ENCODE data around the gene PLCH1. TPM values are rescaled to one million over a fixed set of nuclear protein-coding genes. Genes with fewer than 3 reads are reported as not detected.

Gene PLCH1
- total and polyA plus RNA-seq, 7 donors = 0.03 to 1.1 (median 0.06) TPM; not detected in 2

DNA sequence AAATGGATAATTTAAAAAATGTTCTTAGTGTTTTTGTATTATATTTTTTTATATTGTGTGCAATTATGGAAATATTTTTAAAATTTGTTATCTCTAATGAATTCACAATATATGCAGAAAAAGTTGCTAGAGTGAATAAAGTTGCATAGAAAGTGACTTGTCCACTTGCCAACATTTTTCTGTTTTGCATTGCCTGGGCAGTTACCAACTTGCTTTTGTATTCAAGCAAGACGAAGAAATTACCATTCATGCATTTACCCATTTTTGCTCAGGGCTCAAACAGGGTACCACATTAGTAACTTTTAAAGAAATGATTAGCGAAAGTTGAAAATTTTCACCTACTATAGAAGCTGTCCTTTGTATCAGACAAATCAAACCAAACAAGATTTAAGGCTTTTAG, 298.5 kb downstream of the PLCH1 start:
- TF ChIP-seq, protein P1, sequence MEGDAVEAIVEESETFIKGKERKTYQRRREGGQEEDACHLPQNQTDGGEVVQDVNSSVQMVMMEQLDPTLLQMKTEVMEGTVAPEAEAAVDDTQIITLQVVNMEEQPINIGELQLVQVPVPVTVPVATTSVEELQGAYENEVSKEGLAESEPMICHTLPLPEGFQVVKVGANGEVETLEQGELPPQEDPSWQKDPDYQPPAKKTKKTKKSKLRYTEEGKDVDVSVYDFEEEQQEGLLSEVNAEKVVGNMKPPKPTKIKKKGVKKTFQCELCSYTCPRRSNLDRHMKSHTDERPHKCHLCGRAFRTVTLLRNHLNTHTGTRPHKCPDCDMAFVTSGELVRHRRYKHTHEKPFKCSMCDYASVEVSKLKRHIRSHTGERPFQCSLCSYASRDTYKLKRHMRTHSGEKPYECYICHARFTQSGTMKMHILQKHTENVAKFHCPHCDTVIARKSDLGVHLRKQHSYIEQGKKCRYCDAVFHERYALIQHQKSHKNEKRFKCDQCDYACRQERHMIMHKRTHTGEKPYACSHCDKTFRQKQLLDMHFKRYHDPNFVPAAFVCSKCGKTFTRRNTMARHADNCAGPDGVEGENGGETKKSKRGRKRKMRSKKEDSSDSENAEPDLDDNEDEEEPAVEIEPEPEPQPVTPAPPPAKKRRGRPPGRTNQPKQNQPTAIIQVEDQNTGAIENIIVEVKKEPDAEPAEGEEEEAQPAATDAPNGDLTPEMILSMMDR (IDR thresholded peaks at IDR 0.05) = no peak
- Histone ChIP-seq H3K4me1 (no peaks in the 10 kb centered on the region), H3K4me3 (no peak overlapping the region), H3K27ac (no peak overlapping the region), H3K9me3 (no peaks in the 10 kb centered on the region), H3K36me3 (ENCODE audit: insufficient read depth in 1 of 2, low read depth in 1 of 2) (no peaks in the 10 kb centered on the region), H3K27me3 (ENCODE audit: insufficient read depth in 3 of 3, low read length in 2 of 3) (no peaks in the 10 kb centered on the region)
- intact Hi-C loops (cut with DNase I) = no loop called here
- no peak for ATAC-seq
- DNase-seq = no peak
- 82 to 89% (median 84%) methylated on average over 2 of the region's 2 CpGs for WGBS, 3 donors

GRCh38 chr3:155444771-155445170, 300.1 kb downstream of the PLCH1 start:
- DNase-seq (no peak), ATAC-seq (no peak)
- H3K27me3 ChIP-seq (ENCODE audit: insufficient read depth in 3 of 3, low read length in 2 of 3) = no peaks in the 10 kb centered on the region
- H3K9me3 ChIP-seq = no peaks in the 10 kb centered on the region
- WGBS, 3 donors = 92 to 97% (median 94%) methylated on average over 4 of the region's 4 CpGs
- H3K4me1 ChIP-seq = no peaks in the 10 kb centered on the region
- H3K27ac ChIP-seq = no peak overlapping the region
- intact Hi-C loops (cut with DNase I) = no loop called here
- TF ChIP-seq, protein P1 (IDR thresholded peaks at IDR 0.05) = no peak
- H3K36me3 ChIP-seq (ENCODE audit: insufficient read depth in 1 of 2, low read depth in 1 of 2) = no peaks in the 10 kb centered on the region
- no peak overlapping the region for H3K4me3 ChIP-seq

GRCh38 chr3:155443815-155444214, 301.1 kb downstream of the PLCH1 start:
- no peaks in the 10 kb centered on the region for H3K4me1 ChIP-seq
- ATAC-seq (no peak), DNase-seq (no peak)
- TF ChIP-seq, protein P1 (IDR thresholded peaks at IDR 0.05) = no peak
- intact Hi-C loops (cut with DNase I) = no loop called here
- no peaks in the 10 kb centered on the region for H3K27me3 ChIP-seq (ENCODE audit: insufficient read depth in 3 of 3, low read length in 2 of 3)
- H3K4me3 ChIP-seq = no peak overlapping the region
- WGBS, 3 donors = 74 to 91% (median 82%) methylated on average over 1 of the region's 1 CpG
- no peak overlapping the region for H3K27ac ChIP-seq
- no peaks in the 10 kb centered on the region for H3K36me3 ChIP-seq (ENCODE audit: insufficient read depth in 1 of 2, low read depth in 1 of 2)
- no peaks in the 10 kb centered on the region for H3K9me3 ChIP-seq

- TF ChIP-seq, protein P1 (IDR thresholded peaks at IDR 0.05) = no peak
- Histone ChIP-seq H3K9me3 (no peaks in the 10 kb centered on the region), H3K4me1 (no peaks in the 10 kb centered on the region), H3K4me3 (no peak overlapping the region), H3K27me3 (ENCODE audit: insufficient read depth in 3 of 3, low read length in 2 of 3) (no peaks in the 10 kb centered on the region), H3K36me3 (ENCODE audit: insufficient read depth in 1 of 2, low read depth in 1 of 2) (no peaks in the 10 kb centered on the region), H3K27ac (no peak overlapping the region)
- 64 to 69% (median 65%) methylated on average over 5 of the region's 5 CpGs for WGBS, 3 donors
- no peak for ATAC-seq
- DNase-seq = no peak
- intact Hi-C loops (cut with DNase I) = no loop called here
Measured at GRCh38 chr3:155442072-155442471, 302.8 kb downstream of the PLCH1 start.

- H3K9me3 ChIP-seq = no peaks in the 10 kb centered on the region
- TF ChIP-seq, protein P1 (IDR thresholded peaks at IDR 0.05) = no peak
- no peak overlapping the region for H3K4me3 ChIP-seq
- intact Hi-C loops (cut with DNase I) = no loop called here
- no peak overlapping the region for H3K27ac ChIP-seq
- WGBS, 3 donors = 78 to 93% (median 89%) methylated on average over 1 of the region's 1 CpG
- H3K36me3 ChIP-seq (ENCODE audit: insufficient read depth in 1 of 2, low read depth in 1 of 2) = no peaks in the 10 kb centered on the region
- no peak for DNase-seq
- H3K4me1 ChIP-seq = no peaks in the 10 kb centered on the region
- ATAC-seq = no peak
- H3K27me3 ChIP-seq (ENCODE audit: insufficient read depth in 3 of 3, low read length in 2 of 3) = no peaks in the 10 kb centered on the region
Measured at GRCh38 chr3:155441506-155441905, 303.4 kb downstream of the PLCH1 start.
